ENCODE measurements around the gene ACER3.
"Not testable (repeated sequence)": the region's sequence is repeated elsewhere in the genome, so short reads cannot be mapped to it uniquely, and the experiment has no call there.

The ACER3 gene

GRCh38 chr11:77003963-77004362 is 143.2 kb downstream of the ACER3 start:
- no peak for DNase-seq

- DNase-seq, result no peak
Observed at GRCh38 chr11:77009533-77010160, 148.9 kb downstream of the ACER3 start.

- DNase-seq, result no peak
Observed at GRCh38 chr11:77014669-77015068, 154.0 kb downstream of the ACER3 start.

- not testable (repeated sequence) for DNase-seq
Observed at GRCh38 chr11:77018396-77018924, 157.7 kb downstream of the ACER3 start.

GRCh38 chr11:77019976-77020595 is 159.4 kb downstream of the ACER3 start:
- DNase-seq, result no peak

- no peak for DNase-seq
Observed at GRCh38 chr11:77020734-77021133, 160.0 kb downstream of the ACER3 start.

GRCh38 chr11:77024745-77025144 is 164.0 kb downstream of the ACER3 start:
- no peak for DNase-seq

GRCh38 chr11:77026221-77026620 is 165.5 kb downstream of the ACER3 start:
- no peak for DNase-seq

GRCh38 chr11:77026743-77027142 is 166.0 kb downstream of the ACER3 start:
- no peak for DNase-seq

- peak; percentile 42 for DNase-seq
Observed at GRCh38 chr11:77027275-77027674, 166.6 kb downstream of the ACER3 start.

GRCh38 chr11:77029829-77030228 is 169.1 kb downstream of the ACER3 start:
- no peak for DNase-seq

GRCh38 chr11:77030834-77031414 is 170.2 kb downstream of the ACER3 start:
- DNase-seq, result no peak

- DNase-seq, result no peak
Observed at GRCh38 chr11:77031599-77031998, 170.9 kb downstream of the ACER3 start.

- DNase-seq, result no peak
Observed at GRCh38 chr11:77035039-77035438, 174.3 kb downstream of the ACER3 start.

- DNase-seq, result no peak
Observed at GRCh38 chr11:77035580-77035979, 174.9 kb downstream of the ACER3 start.

- no peak for DNase-seq
Observed at GRCh38 chr11:77036398-77036797, 175.7 kb downstream of the ACER3 start.

- DNase-seq, result no peak
Observed at GRCh38 chr11:77037057-77037456, 176.3 kb downstream of the ACER3 start.

GRCh38 chr11:77038029-77038824 is 177.5 kb downstream of the ACER3 start:
- DNase-seq, result no peak

GRCh38 chr11:77038825-77039326 is 178.2 kb downstream of the ACER3 start:
- DNase-seq, result no peak

- DNase-seq, result peak; percentile 17
Observed at GRCh38 chr11:77039491-77040400, 179.0 kb downstream of the ACER3 start.

GRCh38 chr11:77040401-77040777 is 179.7 kb downstream of the ACER3 start:
- no peak for DNase-seq

- DNase-seq, result no peak
Observed at GRCh38 chr11:77040889-77041288, 180.2 kb downstream of the ACER3 start.
